ENCODE results near the gene KIF18A. TPM values are rescaled to one million over a fixed set of nuclear protein-coding genes. Genes with fewer than 3 reads are reported as not detected.

KIF18A gene
- total and polyA plus RNA-seq, 2 of the 13 experiments (the other 11 are each of a cell fraction or from before 2014, with no cell fraction given) = 3.4 to 14.4 TPM

GRCh38 chr11:27995083-27995482 lies 112.9 kb downstream of the KIF18A start (continued):
- TF ChIP-seq IRX3 (CRISPR knock-in tag; IDR thresholded peaks at IDR 0.05; ENCODE audit: borderline replicate concordance, low read depth) = no peak
- no peak for TF ChIP-seq MLX (CRISPR knock-in tag; IDR thresholded peaks at IDR 0.05)
- TF ChIP-seq ZNF839 (CRISPR knock-in tag; IDR thresholded peaks at IDR 0.05; ENCODE audit: borderline replicate concordance) = no peak

- intact Hi-C loops (cut with micrococcal nuclease; ENCODE audit: unreplicated experiment) = no loop called here
- ChIA-PET CTCF (ENCODE audit: low intra/inter-chr PET ratio, low total read pairs) (no interaction called here), POLR2A (no interaction called here)
- 0% methylated on average over 1 of the region's 1 CpG for WGBS (ENCODE audit: low lambda C conversion rate)
- TF ChIP-seq CEBPB (IDR thresholded peaks at IDR 0.05; ENCODE audit: borderline replicate concordance, low read depth, low read length) (peak; percentile 48; the same call in 1 of the 2 replicates), CHD4 (IDR thresholded peaks at IDR 0.05; ENCODE audit: borderline replicate concordance, low read length) (no peak), HNF4A (CRISPR knock-in tag; IDR thresholded peaks at IDR 0.05) (0 out of 2 replicates have a peak, but pooled peaks have one; percentile 5)
- TF ChIP-seq, protein P1, sequence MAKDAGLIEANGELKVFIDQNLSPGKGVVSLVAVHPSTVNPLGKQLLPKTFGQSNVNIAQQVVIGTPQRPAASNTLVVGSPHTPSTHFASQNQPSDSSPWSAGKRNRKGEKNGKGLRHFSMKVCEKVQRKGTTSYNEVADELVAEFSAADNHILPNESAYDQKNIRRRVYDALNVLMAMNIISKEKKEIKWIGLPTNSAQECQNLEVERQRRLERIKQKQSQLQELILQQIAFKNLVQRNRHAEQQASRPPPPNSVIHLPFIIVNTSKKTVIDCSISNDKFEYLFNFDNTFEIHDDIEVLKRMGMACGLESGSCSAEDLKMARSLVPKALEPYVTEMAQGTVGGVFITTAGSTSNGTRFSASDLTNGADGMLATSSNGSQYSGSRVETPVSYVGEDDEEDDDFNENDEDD (CRISPR knock-in tag; IDR thresholded peaks at IDR 0.05; ENCODE audit: borderline replicate concordance) = no peak
- Histone ChIP-seq H3K4me1 (ENCODE audit: insufficient read depth, low read length) (no peaks in the 10 kb centered on the region), H2AFZ (ENCODE audit: low read length) (no peak overlapping the region), H3K27me3 (ENCODE audit: control insufficient read depth in 1 of 2, insufficient read depth in 2 of 2, low read length in 2 of 2) (no peaks in the 10 kb centered on the region), H3K36me3 (replicated peaks in 1 of 2; ENCODE audit: control insufficient read depth in 1 of 2, insufficient read depth in 2 of 2, low read length in 2 of 2) (no peaks in the 10 kb centered on the region), H3K79me2 (ENCODE audit: insufficient read depth, low read length) (no peaks in the 10 kb centered on the region), H3K4me2 (ENCODE audit: low read depth, low read length) (no peak overlapping the region), H3K27ac (ENCODE audit: extremely low read length, insufficient read depth, low read length) (no peak overlapping the region), H3K4me3 (replicated peaks in 1 of 3; ENCODE audit: insufficient read depth in 1 of 3, low read depth in 2 of 3, low read length in 3 of 3) (no peak overlapping the region), H3K9ac (ENCODE audit: insufficient read depth, low read depth, low read length) (no peak overlapping the region), H3K9me3 (ENCODE audit: low read length) (no peaks in the 10 kb centered on the region), H4K20me1 (ENCODE audit: insufficient read depth, low read length) (no peaks in the 10 kb centered on the region)
- ATAC-seq (peak; percentile 61), DNase-seq (ENCODE audit: low spot score) (peak; percentile 33), FAIRE-seq (no peak)
- in situ Hi-C loops (cut with HindIII; ENCODE audit: extremely low pct_ligation_motif_present, low pct_unique_long_range_greater_than_20kb) = no loop called here
- BruUV-seq (replicated peaks) = no TSS peak
Measured at GRCh38 chr11:27991736-27992135, 116.2 kb downstream of the KIF18A start.
